ENCODE measurements around the gene RBM5.

RBM5 gene

DNA sequence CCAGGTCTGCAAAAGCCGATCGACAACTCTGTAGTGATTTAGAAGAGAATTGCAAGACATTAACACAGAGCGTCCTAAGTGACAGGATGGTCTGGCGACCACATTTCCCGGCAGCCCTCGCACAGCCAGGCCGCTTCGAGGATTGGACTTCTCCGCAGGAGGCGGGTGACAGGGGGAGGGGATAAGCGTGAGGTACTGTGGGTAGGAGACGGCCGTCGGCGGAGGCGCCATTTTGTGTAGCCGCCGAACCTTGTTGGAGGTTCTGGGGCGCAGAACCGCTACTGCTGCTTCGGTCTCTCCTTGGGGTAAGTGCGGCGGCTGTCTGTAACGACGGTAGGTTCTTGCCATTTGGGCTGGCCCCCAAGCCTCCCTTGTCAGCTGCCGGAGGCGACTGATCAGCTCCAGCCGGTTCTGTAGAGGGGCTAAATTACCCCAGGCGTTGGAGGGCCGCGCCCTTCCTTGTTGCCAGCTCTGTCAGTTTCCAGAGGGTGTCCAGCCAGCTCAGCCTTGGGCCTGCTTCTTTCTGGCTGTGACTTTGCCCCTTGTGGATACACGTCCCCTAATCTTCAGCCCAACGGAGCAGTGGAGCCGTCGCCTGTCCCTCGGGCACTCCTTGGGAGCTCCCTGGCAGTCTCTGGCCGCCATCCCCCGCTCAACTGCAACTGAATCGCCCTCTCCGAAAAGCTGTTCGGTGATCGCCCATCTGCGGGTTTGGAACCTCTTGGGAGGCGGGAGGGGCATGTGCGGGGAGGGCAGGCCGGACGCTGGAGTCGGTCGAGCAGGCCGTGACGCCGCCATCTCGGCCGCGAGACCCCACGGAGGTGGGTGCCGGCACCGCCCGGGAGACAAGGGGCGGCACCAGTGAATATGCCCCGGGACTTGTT lies at the start of gene RBM5:
RBM5 (plus strand) TSS at position 195 of the 884 bp plus-strand sequence. CDS start 1,516 bp downstream, outside the sequence.
- TF ChIP-seq ZFP30 (CRISPR knock-in tag; IDR thresholded peaks at IDR 0.05) (no peak), ZNF8 (CRISPR knock-in tag; IDR thresholded peaks at IDR 0.05) (no peak), ARNTL (CRISPR knock-in tag; IDR thresholded peaks at IDR 0.05; ENCODE audit: borderline replicate concordance, low read depth) (no peak)
- ATAC-seq = peak; percentile 100

DNA sequence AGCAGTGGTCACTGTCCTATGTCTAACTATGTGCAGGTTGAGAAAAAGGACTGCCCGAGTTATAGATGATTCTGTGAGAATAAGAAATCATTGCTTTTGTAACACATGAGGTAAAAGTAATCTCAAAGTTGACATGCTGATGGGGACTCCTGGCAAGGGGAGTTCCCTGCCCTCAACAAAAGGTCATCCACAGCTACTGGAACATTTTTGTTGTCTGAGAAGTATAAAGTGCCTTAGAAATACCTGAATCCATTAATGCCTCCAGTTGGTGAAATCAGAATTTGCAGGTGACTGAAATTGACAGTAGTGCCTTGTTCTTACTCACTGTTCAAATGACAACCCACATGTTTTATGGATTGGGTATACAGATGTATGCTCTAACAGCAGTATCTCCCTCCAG lies 43.7 kb upstream of the RBM5 start:
- no peak for ATAC-seq
- TF ChIP-seq, protein P1, sequence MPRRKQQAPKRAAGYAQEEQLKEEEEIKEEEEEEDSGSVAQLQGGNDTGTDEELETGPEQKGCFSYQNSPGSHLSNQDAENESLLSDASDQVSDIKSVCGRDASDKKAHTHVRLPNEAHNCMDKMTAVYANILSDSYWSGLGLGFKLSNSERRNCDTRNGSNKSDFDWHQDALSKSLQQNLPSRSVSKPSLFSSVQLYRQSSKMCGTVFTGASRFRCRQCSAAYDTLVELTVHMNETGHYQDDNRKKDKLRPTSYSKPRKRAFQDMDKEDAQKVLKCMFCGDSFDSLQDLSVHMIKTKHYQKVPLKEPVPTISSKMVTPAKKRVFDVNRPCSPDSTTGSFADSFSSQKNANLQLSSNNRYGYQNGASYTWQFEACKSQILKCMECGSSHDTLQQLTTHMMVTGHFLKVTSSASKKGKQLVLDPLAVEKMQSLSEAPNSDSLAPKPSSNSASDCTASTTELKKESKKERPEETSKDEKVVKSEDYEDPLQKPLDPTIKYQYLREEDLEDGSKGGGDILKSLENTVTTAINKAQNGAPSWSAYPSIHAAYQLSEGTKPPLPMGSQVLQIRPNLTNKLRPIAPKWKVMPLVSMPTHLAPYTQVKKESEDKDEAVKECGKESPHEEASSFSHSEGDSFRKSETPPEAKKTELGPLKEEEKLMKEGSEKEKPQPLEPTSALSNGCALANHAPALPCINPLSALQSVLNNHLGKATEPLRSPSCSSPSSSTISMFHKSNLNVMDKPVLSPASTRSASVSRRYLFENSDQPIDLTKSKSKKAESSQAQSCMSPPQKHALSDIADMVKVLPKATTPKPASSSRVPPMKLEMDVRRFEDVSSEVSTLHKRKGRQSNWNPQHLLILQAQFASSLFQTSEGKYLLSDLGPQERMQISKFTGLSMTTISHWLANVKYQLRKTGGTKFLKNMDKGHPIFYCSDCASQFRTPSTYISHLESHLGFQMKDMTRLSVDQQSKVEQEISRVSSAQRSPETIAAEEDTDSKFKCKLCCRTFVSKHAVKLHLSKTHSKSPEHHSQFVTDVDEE (CRISPR knock-in tag; IDR thresholded peaks at IDR 0.05) = no peak
- no peak for TF ChIP-seq ZNF70 (CRISPR knock-in tag; IDR thresholded peaks at IDR 0.05)
- TF ChIP-seq, protein P2, sequence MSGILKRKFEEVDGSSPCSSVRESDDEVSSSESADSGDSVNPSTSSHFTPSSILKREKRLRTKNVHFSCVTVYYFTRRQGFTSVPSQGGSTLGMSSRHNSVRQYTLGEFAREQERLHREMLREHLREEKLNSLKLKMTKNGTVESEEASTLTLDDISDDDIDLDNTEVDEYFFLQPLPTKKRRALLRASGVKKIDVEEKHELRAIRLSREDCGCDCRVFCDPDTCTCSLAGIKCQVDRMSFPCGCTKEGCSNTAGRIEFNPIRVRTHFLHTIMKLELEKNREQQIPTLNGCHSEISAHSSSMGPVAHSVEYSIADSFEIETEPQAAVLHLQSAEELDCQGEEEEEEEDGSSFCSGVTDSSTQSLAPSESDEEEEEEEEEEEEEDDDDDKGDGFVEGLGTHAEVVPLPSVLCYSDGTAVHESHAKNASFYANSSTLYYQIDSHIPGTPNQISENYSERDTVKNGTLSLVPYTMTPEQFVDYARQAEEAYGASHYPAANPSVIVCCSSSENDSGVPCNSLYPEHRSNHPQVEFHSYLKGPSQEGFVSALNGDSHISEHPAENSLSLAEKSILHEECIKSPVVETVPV (CRISPR knock-in tag; IDR thresholded peaks at IDR 0.05) = no peak

DNA sequence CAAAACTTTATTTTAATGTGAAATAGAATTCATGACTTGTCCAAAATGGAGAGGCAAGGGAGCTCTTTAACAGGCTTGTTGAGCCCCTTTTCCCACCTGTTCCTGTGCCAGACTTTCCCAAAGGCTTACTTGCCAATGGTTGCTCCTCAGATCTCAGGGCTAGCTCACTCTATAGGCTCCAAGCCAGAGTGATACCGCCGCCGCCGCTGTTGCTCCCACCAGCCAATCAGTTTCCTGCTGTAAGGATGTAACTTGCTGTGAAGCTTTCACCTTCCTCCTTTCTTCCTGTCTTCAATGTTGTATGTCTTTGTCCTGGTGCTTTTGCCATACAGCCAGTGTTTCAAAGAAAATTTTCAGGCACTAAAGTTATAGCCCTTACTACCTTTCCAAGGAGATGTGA lies 41.3 kb upstream of the RBM5 start:
- ATAC-seq = no peak
- TF ChIP-seq, protein P3, sequence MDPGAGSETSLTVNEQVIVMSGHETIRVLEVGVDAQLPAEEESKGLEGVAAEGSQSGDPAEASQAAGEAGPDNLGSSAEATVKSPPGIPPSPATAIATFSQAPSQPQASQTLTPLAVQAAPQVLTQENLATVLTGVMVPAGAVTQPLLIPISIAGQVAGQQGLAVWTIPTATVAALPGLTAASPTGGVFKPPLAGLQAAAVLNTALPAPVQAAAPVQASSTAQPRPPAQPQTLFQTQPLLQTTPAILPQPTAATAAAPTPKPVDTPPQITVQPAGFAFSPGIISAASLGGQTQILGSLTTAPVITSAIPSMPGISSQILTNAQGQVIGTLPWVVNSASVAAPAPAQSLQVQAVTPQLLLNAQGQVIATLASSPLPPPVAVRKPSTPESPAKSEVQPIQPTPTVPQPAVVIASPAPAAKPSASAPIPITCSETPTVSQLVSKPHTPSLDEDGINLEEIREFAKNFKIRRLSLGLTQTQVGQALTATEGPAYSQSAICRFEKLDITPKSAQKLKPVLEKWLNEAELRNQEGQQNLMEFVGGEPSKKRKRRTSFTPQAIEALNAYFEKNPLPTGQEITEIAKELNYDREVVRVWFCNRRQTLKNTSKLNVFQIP (CRISPR knock-in tag; IDR thresholded peaks at IDR 0.05; ENCODE audit: borderline replicate concordance, low read depth) = no peak
- TF ChIP-seq ZNF70 (CRISPR knock-in tag; IDR thresholded peaks at IDR 0.05) = no peak
- TF ChIP-seq, protein P2 (CRISPR knock-in tag; IDR thresholded peaks at IDR 0.05) = no peak
- no peak for TF ChIP-seq OSR1 (CRISPR knock-in tag; IDR thresholded peaks at IDR 0.05)
- TF ChIP-seq, protein P1 (CRISPR knock-in tag; IDR thresholded peaks at IDR 0.05) = no peak
- TF ChIP-seq SNAI2 (CRISPR knock-in tag; IDR thresholded peaks at IDR 0.05) = no peak
- no peak for TF ChIP-seq CSDC2 (CRISPR knock-in tag; IDR thresholded peaks at IDR 0.05)
- no peak for TF ChIP-seq ARNTL (CRISPR knock-in tag; IDR thresholded peaks at IDR 0.05; ENCODE audit: borderline replicate concordance, low read depth)

DNA sequence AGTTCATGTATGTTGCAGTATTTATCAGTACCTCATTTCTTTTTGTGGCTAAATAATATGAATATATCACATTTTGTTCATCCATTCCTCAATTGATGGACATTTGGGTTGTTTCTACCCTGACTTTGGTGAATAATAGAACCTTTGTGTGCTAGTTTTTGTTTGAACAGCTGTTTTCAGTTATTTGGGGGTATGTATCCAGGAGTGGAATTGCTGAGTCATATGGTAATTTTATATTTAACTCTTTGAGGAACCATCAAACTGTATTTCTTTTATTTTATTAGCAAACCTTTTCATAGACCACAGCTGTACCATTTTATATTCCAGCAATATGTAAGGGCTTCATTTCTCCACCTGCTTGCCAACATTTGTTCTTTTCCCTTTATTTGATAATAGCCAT lies 38.4 kb upstream of the RBM5 start:
- TF ChIP-seq, protein P1 (CRISPR knock-in tag; IDR thresholded peaks at IDR 0.05) = no peak
- 0 out of 2 replicates have a peak, but pooled peaks have one; percentile 17 for TF ChIP-seq TOX (CRISPR knock-in tag; IDR thresholded peaks at IDR 0.05; ENCODE audit: borderline replicate concordance)
- peak; percentile 54; the same call in 1 of the 2 replicates for TF ChIP-seq TCF4 (CRISPR knock-in tag; IDR thresholded peaks at IDR 0.05; ENCODE audit: borderline replicate concordance)
- ATAC-seq = peak; percentile 81

Measured in SK-N-SH treated with all-trans-retinoic acid at 6 μM for 48 hours (cell line).